SU-DHL-6 (cell line): ENCODE data around the gene USP28.

Experiments
- EZH2phosphoT487 ChIP-seq: fragments of 200-600 bp; sonication (generic), shearing (Covaris generic); conservative IDR thresholded peaks from 2 replicates; pipeline ENCODE4 v1.6.1; 2018; ENCODE audit warnings: mild to moderate bottlenecking, antibody characterized with exemption, low read length, moderate library complexity, mixed read lengths
- TF ChIP-seq, protein P1 (sequence below): fragments of 200-600 bp; sonication (generic); IDR thresholded peaks from one replicate; pipeline ENCODE4 v1.5.1; 2017; ENCODE audit warnings: antibody characterized with exemption, mild to moderate bottlenecking, low read length, moderate library complexity; ENCODE audit not compliant: insufficient read depth, poor library complexity, severe bottlenecking

DNA sequence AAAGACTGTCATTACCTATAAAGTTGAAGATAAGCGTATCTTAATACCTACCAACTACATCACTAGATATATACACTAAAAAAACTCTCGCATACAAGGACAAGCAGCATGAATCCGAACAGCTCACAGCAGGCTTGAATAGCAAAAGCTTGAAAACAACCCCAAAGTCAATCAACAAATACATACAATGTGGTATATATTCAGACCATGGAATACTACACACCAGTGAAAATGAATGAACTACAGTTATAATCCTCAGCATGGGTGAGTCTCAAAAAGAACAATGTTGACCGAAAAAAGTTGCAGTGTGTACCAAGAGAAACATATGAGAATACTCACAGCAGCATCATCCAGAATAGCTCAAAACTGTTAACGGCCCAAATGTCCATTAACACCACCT lies 25.2 kb downstream of the USP28 start:
- TF ChIP-seq, protein P1, sequence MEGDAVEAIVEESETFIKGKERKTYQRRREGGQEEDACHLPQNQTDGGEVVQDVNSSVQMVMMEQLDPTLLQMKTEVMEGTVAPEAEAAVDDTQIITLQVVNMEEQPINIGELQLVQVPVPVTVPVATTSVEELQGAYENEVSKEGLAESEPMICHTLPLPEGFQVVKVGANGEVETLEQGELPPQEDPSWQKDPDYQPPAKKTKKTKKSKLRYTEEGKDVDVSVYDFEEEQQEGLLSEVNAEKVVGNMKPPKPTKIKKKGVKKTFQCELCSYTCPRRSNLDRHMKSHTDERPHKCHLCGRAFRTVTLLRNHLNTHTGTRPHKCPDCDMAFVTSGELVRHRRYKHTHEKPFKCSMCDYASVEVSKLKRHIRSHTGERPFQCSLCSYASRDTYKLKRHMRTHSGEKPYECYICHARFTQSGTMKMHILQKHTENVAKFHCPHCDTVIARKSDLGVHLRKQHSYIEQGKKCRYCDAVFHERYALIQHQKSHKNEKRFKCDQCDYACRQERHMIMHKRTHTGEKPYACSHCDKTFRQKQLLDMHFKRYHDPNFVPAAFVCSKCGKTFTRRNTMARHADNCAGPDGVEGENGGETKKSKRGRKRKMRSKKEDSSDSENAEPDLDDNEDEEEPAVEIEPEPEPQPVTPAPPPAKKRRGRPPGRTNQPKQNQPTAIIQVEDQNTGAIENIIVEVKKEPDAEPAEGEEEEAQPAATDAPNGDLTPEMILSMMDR: no peak
- no peak for TF ChIP-seq EZH2phosphoT487
